Endothelial cell of hepatic sinusoid (primary cell): ENCODE measurements around the gene STK32B.

Source experiments
- in situ Hi-C: cut with HindIII; loops from 2 replicates; pipeline ENCODE4 v1.10.0; 2017; ENCODE audit warnings: low sequenced_read_pairs

The STK32B gene

GRCh38 chr4:5497489-5497888, 446.2 kb downstream of the STK32B start:
- in situ Hi-C loops: no loop called here

- in situ Hi-C loops: no loop called here
These were observed 448.9 kb downstream of the STK32B start for GRCh38 chr4:5500165-5500564.

GRCh38 chr4:5503336-5503936, 452.2 kb downstream of the STK32B start:
- in situ Hi-C loops: no loop called here

DNA sequence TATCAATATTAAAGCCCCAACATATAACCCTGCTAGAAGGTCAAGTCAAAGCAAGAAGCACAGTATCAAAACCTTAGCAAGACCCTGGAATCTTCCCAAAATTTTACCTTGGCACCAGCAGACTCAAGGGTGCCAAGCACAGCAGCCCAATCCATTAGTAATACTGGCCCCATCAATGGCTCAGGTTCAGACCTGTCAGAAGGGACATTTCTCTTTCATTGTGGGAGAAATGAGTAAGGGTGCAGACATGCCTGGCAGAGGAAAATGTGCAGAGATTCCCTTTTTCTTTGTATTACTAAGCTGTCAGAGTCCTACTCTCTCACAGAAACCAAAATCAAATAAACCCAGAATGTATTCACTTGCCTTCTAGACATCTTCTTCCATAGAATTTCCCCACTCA, 453.2 kb downstream of the STK32B start:
- in situ Hi-C loops: no loop called here

- in situ Hi-C loops: no loop called here
These were observed 459.2 kb downstream of the STK32B start for GRCh38 chr4:5510504-5510903.

GRCh38 chr4:5511791-5512190, 460.5 kb downstream of the STK32B start:
- in situ Hi-C loops: no loop called here

DNA sequence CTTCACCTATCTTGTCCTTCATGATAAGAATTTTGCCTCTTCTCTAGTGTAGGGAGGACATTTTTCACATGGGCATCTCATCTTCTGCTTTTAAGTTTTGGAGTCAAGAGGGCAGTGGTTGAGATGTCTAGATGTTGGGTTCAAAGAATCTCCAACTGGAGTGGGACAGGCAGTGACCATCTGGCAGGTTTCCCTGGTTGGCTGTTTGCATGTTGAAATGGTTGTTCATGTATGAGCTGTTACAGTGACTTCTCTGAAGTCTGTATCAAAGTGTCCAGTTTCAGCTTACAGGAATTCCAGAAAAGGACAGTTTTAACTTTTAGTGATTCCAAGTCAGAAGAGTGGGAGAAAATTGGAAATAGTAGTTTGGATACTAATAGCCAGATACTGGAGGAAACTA, 464.4 kb downstream of the STK32B start:
- in situ Hi-C loops: no loop called here

DNA sequence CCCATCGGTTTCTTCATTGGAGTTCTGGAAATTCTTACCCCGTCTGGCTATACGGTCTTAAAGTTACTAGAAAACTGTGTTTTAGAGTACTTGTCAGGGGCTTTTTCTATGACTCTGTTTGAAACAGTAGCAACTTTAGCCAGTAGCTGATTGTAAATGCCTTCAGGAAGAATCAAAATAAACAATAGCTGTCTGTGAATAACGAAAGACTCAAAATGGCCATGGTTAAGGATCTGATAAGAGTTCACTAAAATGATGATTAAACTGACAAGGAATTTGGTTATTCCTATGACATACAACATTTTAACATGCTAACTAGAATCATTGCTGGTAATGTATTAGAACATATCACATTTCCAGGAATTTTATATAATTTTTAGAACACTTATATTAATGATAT, 466.1 kb downstream of the STK32B start:
- in situ Hi-C loops: no loop called here

GRCh38 chr4:5524446-5525299, 473.4 kb downstream of the STK32B start:
- in situ Hi-C loops: loop anchor here (5.0 kb wide), 1 partner anchor 68 kb away; no protein-coding TSS in a partner anchor

DNA sequence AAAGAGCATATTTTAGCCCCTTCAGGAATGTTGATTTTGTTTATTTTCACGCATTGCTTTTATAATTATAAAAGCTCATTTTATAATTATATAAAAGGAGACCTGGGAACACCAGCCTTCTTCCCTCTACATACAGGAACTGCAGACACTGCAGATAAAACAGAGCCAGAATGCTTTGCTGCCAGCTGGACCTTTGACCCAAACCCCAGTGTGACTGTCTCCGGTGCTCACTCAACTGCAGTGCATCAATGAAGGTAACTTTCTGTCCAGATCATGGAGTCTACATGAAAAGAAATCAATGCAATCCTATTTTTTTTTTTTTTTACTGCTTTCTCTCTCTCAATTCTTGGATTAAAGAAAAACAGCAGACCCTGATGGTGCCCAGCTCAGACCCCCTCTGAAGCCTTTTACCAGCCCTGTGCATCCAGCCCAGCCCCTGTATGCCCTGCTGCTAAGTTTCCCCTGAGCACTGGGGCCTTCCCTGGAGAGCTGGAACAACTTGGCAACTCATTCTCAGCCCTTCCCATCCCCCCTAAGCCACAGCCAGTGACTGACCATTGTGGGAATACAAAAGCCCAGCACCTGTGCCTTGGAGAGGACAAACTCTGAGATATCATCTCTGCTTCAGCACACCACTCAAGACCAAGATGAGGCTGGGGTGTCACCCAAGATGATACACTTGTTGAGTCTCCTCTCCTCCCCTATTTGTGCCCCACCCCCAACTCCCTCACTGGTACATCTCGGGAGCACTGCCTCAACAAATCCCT, 475.0 kb downstream of the STK32B start:
- in situ Hi-C loops: loop anchor here (5.0 kb wide), 1 partner anchor 66 kb away; no protein-coding TSS in a partner anchor

GRCh38 chr4:5527211-5527610, 475.9 kb downstream of the STK32B start:
- in situ Hi-C loops: loop anchor here (5.0 kb wide), 1 partner anchor 65 kb away; no protein-coding TSS in a partner anchor

GRCh38 chr4:5528031-5528436, 476.8 kb downstream of the STK32B start:
- in situ Hi-C loops: loop anchor here (5.0 kb wide), 1 partner anchor 64 kb away; no protein-coding TSS in a partner anchor

DNA sequence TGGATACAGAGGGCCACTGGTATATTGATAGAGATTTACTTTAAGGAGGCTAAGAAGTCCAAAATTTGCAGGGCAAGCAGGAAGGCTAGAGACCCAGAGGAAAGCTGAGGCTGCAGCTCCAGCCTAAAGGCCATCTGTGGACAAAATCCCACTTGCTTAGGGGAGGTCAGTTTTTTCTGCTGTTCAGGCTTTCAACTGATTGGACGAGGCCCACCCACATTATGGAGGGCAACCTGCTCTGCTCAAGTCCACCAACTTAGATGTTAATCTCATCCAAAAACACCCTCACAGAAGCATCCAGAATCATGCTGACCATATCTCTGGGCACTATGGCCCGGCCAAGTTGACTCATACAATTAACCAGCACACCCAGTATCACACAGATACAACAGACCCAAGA, 480.8 kb downstream of the STK32B start:
- in situ Hi-C loops: no loop called here

DNA sequence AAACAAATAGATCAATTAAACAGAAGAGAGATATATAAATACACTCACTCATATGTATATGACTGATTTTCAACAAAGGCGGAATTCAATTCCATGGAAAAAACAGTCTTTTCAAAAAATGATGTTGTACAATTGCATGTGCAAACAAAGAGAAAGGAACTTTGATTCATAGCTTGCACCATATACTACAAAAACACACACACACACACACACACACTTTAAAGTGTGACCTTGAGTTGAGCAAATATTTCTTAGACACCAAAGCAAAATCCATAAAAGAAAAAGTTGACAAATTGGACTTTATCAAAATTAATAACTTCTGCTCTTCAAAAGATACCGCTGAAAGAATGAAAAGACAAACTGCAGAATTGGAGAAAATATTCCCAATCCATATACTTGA, 488.3 kb downstream of the STK32B start:
- in situ Hi-C loops: no loop called here

DNA sequence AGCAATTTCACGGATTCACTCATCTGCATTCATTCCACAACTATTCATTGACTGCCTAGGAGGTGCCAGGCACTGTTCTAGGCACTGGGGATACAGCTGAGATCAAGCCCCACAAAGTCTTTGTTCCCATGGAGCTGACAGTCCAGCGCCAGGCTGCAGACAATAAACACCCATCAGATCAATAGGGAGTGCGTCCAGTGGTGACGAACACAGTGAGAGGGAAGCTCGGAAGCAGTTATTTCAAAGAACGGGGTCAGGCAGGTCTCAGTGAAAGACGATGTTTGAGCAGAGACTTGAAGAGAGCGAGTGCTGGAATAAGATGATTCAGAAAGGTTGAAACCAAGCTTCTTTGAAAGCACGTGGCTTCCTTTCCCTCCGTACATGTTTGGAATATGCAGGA, 489.9 kb downstream of the STK32B start:
- in situ Hi-C loops: no loop called here

- in situ Hi-C loops: no loop called here
These were observed 492.4 kb downstream of the STK32B start for GRCh38 chr4:5543681-5544080.

DNA sequence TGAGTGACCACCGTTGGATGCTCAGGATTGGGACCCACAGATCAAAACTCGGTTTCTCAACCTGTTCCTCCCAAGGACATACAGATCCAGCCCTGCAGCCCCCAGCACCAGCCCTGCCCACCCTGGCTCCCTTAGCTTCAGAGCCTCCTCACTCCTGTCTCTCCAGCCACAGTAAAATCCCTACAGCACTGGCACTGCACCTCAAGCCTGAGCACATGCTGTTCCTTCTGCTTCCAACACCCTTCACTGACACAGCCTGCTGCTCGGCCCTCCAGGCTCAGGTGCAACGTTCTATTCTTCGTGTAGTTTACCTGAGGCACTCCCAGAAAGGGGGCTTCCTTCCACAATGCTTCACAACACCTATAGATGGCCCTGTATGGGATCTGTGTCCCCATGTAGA, 493.5 kb downstream of the STK32B start:
- in situ Hi-C loops: no loop called here

- in situ Hi-C loops: no loop called here
These were observed 494.0 kb downstream of the STK32B start for GRCh38 chr4:5545271-5545670.

GRCh38 chr4:5547651-5548249, 496.5 kb downstream of the STK32B start:
- in situ Hi-C loops: no loop called here
